IgD-negative memory B cell (primary cell): ENCODE measurements around the gene B4GALNT4. TPM values are rescaled to one million over a fixed set of nuclear protein-coding genes. Genes with fewer than 3 reads are reported as not detected.
A peak's percentile ranks its signal among the peaks of the same experiment; 100 is the strongest.
"Not testable (repeated sequence)": the region's sequence is repeated elsewhere in the genome, so short reads cannot be mapped to it uniquely, and the experiment has no call there.

ENCODE experiments used
- H3K27ac Mint-ChIP-seq, 3 donors: one replicate each; pipeline ENCODE4 v1.8.0; 2020 to 2022; ENCODE audit warnings: mild to moderate bottlenecking in 3 of 3, mixed read lengths in 3 of 3, moderate library complexity in 1 of 3
- H3K27me3 Mint-ChIP-seq: one replicate; pipeline ENCODE4 v1.8.0; 2021; ENCODE audit warnings: mixed read lengths
- H3K36me3 Mint-ChIP-seq: one replicate; pipeline ENCODE4 v1.8.0; 2020; ENCODE audit warnings: mild to moderate bottlenecking, mixed read lengths
- H3K4me1 Mint-ChIP-seq, 3 donors: one replicate each; pipeline ENCODE4 v1.8.0; 2020 to 2022; ENCODE audit warnings: mixed read lengths in 3 of 3, mild to moderate bottlenecking in 1 of 3
- H3K4me3 Mint-ChIP-seq, 4 donors: one replicate each; pipeline ENCODE4 v1.8.0; 2020 to 2022; ENCODE audit warnings: mild to moderate bottlenecking in 4 of 4, mixed read lengths in 4 of 4, moderate library complexity in 3 of 4
- H3K9me3 Mint-ChIP-seq, 3 donors: one replicate each; pipeline ENCODE4 v1.8.0; 2020 to 2021; ENCODE audit warnings: mixed read lengths in 3 of 3, mild to moderate bottlenecking in 1 of 3
- polyA plus RNA-seq: library from polyadenylated mRNA; unstranded; fragments of 300-500 nt; fragmentation: Illumina TruSeq; gene quantifications from one replicate; pipeline ENCODE4 v1.2.3, GENCODE V29; 2021

The B4GALNT4 gene
- polyA plus RNA-seq, 1 donor from 2014 or later: not detected

GRCh38 chr11:344836-345578 is 24.3 kb upstream of the B4GALNT4 start:
- Mint-ChIP-seq H3K4me3 (no peak overlapping the region), H3K27me3 (no peaks in the 10 kb centered on the region), H3K27ac (peak overlapping the region in 1 of 3 donors; percentile 29), H3K4me1 (peaks cover 16 to 22% (median 18%) of the 10 kb centered on the region in 3 donors), H3K36me3 (no peaks in the 10 kb centered on the region), H3K9me3 (peaks cover 0 to 2% (median 0%) of the 10 kb centered on the region in 3 donors)

- H3K4me3 Mint-ChIP-seq: peak overlapping the region in 1 of 4 donors; percentile 10
- no peaks in the 10 kb centered on the region for H3K36me3 Mint-ChIP-seq
- H3K27me3 Mint-ChIP-seq: no peaks in the 10 kb centered on the region
- H3K4me1 Mint-ChIP-seq: peaks cover 14 to 24% (median 20%) of the 10 kb centered on the region in 3 donors
- H3K9me3 Mint-ChIP-seq: peaks cover 0 to 1% (median 0%) of the 10 kb centered on the region in 3 donors
- H3K27ac Mint-ChIP-seq: no peak overlapping the region
Measured at GRCh38 chr11:346529-346928, 22.8 kb upstream of the B4GALNT4 start.

- H3K27ac Mint-ChIP-seq: peak overlapping the region in 1 of 3 donors; percentile 57
- peaks cover 21 to 32% (median 24%) of the 10 kb centered on the region in 3 donors for H3K4me1 Mint-ChIP-seq
- H3K4me3 Mint-ChIP-seq, H3K36me3 Mint-ChIP-seq, H3K27me3 Mint-ChIP-seq, H3K9me3 Mint-ChIP-seq: not testable (repeated sequence)
Measured at GRCh38 chr11:349270-349954, 19.9 kb upstream of the B4GALNT4 start.

GRCh38 chr11:350033-350722 is 19.1 kb upstream of the B4GALNT4 start:
- not testable (repeated sequence) for H3K36me3 Mint-ChIP-seq, H3K9me3 Mint-ChIP-seq, H3K4me3 Mint-ChIP-seq, H3K27me3 Mint-ChIP-seq
- H3K4me1 Mint-ChIP-seq: peaks cover 24 to 32% (median 27%) of the 10 kb centered on the region in 3 donors
- H3K27ac Mint-ChIP-seq: peak overlapping the region in 2 of 3 donors; percentile 38 to 60

GRCh38 chr11:350723-351255 is 18.5 kb upstream of the B4GALNT4 start:
- Mint-ChIP-seq H3K4me3 (peak overlapping the region in 1 of 4 donors; percentile 19), H3K9me3 (no peaks in the 10 kb centered on the region), H3K27me3 (no peaks in the 10 kb centered on the region), H3K27ac (peak overlapping the region in 2 of 3 donors; percentile 38 to 60), H3K36me3 (no peaks in the 10 kb centered on the region), H3K4me1 (peaks cover 24 to 32% (median 30%) of the 10 kb centered on the region in 3 donors)

GRCh38 chr11:351411-351810 is 17.9 kb upstream of the B4GALNT4 start:
- no peaks in the 10 kb centered on the region for H3K36me3 Mint-ChIP-seq
- no peaks in the 10 kb centered on the region for H3K27me3 Mint-ChIP-seq
- peak overlapping the region in 2 of 3 donors; percentile 60 to 77 for H3K27ac Mint-ChIP-seq
- peaks cover 24 to 30% (median 28%) of the 10 kb centered on the region in 3 donors for H3K4me1 Mint-ChIP-seq
- H3K4me3 Mint-ChIP-seq: no peak overlapping the region
- H3K9me3 Mint-ChIP-seq: no peaks in the 10 kb centered on the region

- Mint-ChIP-seq H3K27me3 (no peaks in the 10 kb centered on the region), H3K9me3 (no peaks in the 10 kb centered on the region), H3K4me1 (peaks cover 24 to 30% (median 26%) of the 10 kb centered on the region in 3 donors), H3K4me3 (peak overlapping the region in 1 of 4 donors; percentile 75), H3K36me3 (no peaks in the 10 kb centered on the region), H3K27ac (peak overlapping the region in 2 of 3 donors; percentile 69 to 86)
Measured at GRCh38 chr11:352456-353031, 16.8 kb upstream of the B4GALNT4 start.

GRCh38 chr11:353179-353873 is 16.0 kb upstream of the B4GALNT4 start:
- Mint-ChIP-seq H3K4me1 (peaks cover 24 to 26% (median 26%) of the 10 kb centered on the region in 3 donors), H3K36me3 (no peaks in the 10 kb centered on the region), H3K4me3 (peak overlapping the region in 1 of 4 donors; percentile 75), H3K9me3 (no peaks in the 10 kb centered on the region), H3K27me3 (no peaks in the 10 kb centered on the region), H3K27ac (peak overlapping the region; percentile 72 to 86 (median 86))

GRCh38 chr11:355581-356458 is 13.5 kb upstream of the B4GALNT4 start:
- peaks cover 17 to 22% (median 22%) of the 10 kb centered on the region in 3 donors for H3K4me1 Mint-ChIP-seq
- peak overlapping the region; percentile 86 to 95 (median 92) for H3K27ac Mint-ChIP-seq
- H3K36me3 Mint-ChIP-seq: no peaks in the 10 kb centered on the region
- H3K4me3 Mint-ChIP-seq: peak overlapping the region; percentile 75 to 92 (median 82)
- peaks cover 0 to 3% (median 0%) of the 10 kb centered on the region in 3 donors for H3K9me3 Mint-ChIP-seq
- H3K27me3 Mint-ChIP-seq: no peaks in the 10 kb centered on the region

GRCh38 chr11:356610-357009 is 12.7 kb upstream of the B4GALNT4 start:
- no peak overlapping the region for H3K27ac Mint-ChIP-seq
- peaks cover 15 to 18% (median 16%) of the 10 kb centered on the region in 3 donors for H3K4me1 Mint-ChIP-seq
- H3K4me3 Mint-ChIP-seq: no peak overlapping the region
- H3K27me3 Mint-ChIP-seq: no peaks in the 10 kb centered on the region
- no peaks in the 10 kb centered on the region for H3K36me3 Mint-ChIP-seq
- H3K9me3 Mint-ChIP-seq: peaks cover 0 to 3% (median 0%) of the 10 kb centered on the region in 3 donors

GRCh38 chr11:357582-357981 is 11.7 kb upstream of the B4GALNT4 start:
- no peak overlapping the region for H3K4me3 Mint-ChIP-seq
- no peak overlapping the region for H3K27ac Mint-ChIP-seq
- no peaks in the 10 kb centered on the region for H3K27me3 Mint-ChIP-seq
- no peaks in the 10 kb centered on the region for H3K36me3 Mint-ChIP-seq
- H3K4me1 Mint-ChIP-seq: peaks cover 14 to 18% (median 15%) of the 10 kb centered on the region in 3 donors
- H3K9me3 Mint-ChIP-seq: peaks cover 0 to 3% (median 0%) of the 10 kb centered on the region in 3 donors

- H3K4me1 Mint-ChIP-seq: peaks cover 7 to 15% (median 15%) of the 10 kb centered on the region in 3 donors
- peaks cover 0 to 3% (median 0%) of the 10 kb centered on the region in 3 donors for H3K9me3 Mint-ChIP-seq
- no peaks in the 10 kb centered on the region for H3K36me3 Mint-ChIP-seq
- no peaks in the 10 kb centered on the region for H3K27me3 Mint-ChIP-seq
- no peak overlapping the region for H3K27ac Mint-ChIP-seq
- H3K4me3 Mint-ChIP-seq: peak overlapping the region in 1 of 4 donors; percentile 78
Measured at GRCh38 chr11:358129-358800, 11.0 kb upstream of the B4GALNT4 start.
